H9 (cell line): ENCODE measurements around the gene LRRK1. TPM values are rescaled to one million over a fixed set of nuclear protein-coding genes. Genes with fewer than 3 reads are reported as not detected.
A peak's percentile ranks its signal among the peaks of the same experiment; 100 is the strongest.

Source experiments
- DNase-seq: peaks from one replicate; pipeline ENCODE4 v3.0.0-alpha.2; 2017
- H2AFZ ChIP-seq: one replicate; pipeline ENCODE4 v1.6.1; 2013; ENCODE audit warnings: mild to moderate bottlenecking, low read length, control low read depth, moderate library complexity
- H2AK5ac ChIP-seq: 2 replicates; pipeline ENCODE4 v1.6.1; 2013; ENCODE audit warnings: low read length, control low read depth, mixed read lengths; ENCODE audit not compliant: insufficient read length
- H2BK120ac ChIP-seq: one replicate; pipeline ENCODE4 v1.6.1; 2013; ENCODE audit warnings: low read depth, mild to moderate bottlenecking, low read length, control low read depth, inconsistent platforms; ENCODE audit not compliant: poor library complexity, severe bottlenecking
- H2BK12ac ChIP-seq: 2 replicates; pipeline ENCODE4 v1.6.1; 2013; ENCODE audit warnings: low read length, control low read depth, mixed read lengths, low read depth; ENCODE audit not compliant: insufficient read length
- H2BK15ac ChIP-seq: 2 replicates; pipeline ENCODE4 v1.6.1; 2013; ENCODE audit warnings: low read depth, low read length, control low read depth
- H2BK20ac ChIP-seq: one replicate; pipeline ENCODE4 v1.6.1; 2013; ENCODE audit warnings: low read depth, mild to moderate bottlenecking, low read length, control low read depth, inconsistent platforms; ENCODE audit not compliant: poor library complexity, severe bottlenecking
- H2BK5ac ChIP-seq: 2 replicates; pipeline ENCODE4 v1.6.1; 2013; ENCODE audit warnings: low read length, control low read depth, mixed read lengths; ENCODE audit not compliant: insufficient read length
- H3K14ac ChIP-seq: 2 replicates; pipeline ENCODE4 v1.6.1; 2013; ENCODE audit warnings: low read length, control low read depth; ENCODE audit not compliant: insufficient read depth
- H3K18ac ChIP-seq: 2 replicates; pipeline ENCODE4 v1.6.1; 2013; ENCODE audit warnings: low read depth, mild to moderate bottlenecking, mixed read lengths, low read length, control low read depth; ENCODE audit not compliant: insufficient read length
- H3K23ac ChIP-seq: 2 replicates; pipeline ENCODE4 v1.6.1; 2013; ENCODE audit warnings: low read length, control low read depth, mixed read lengths, low read depth; ENCODE audit not compliant: insufficient read length
- H3K23me2 ChIP-seq: 2 replicates; pipeline ENCODE4 v1.6.1; 2013; ENCODE audit warnings: low read depth, mild to moderate bottlenecking, mixed read lengths, low read length, control low read depth; ENCODE audit not compliant: insufficient read length, poor library complexity, severe bottlenecking
- H3K27ac ChIP-seq: 2 replicates; pipeline ENCODE4 v1.5.1; 2013; ENCODE audit warnings: low read length, control low read depth, mixed read lengths, low read depth; ENCODE audit not compliant: insufficient read length
- H3K27me3 ChIP-seq: 2 replicates; pipeline ENCODE4 v1.6.1; 2013; ENCODE audit warnings: low read length, control low read depth, inconsistent platforms; ENCODE audit not compliant: insufficient read depth
- H3K4ac ChIP-seq: 2 replicates; pipeline ENCODE4 v1.6.1; 2013; ENCODE audit warnings: low read depth, mild to moderate bottlenecking, control low read depth, inconsistent platforms, low read length, moderate library complexity
- H3K4me1 ChIP-seq: 2 replicates; pipeline ENCODE4 v1.6.1; 2013; ENCODE audit warnings: low read length, control low read depth, inconsistent platforms; ENCODE audit not compliant: insufficient read depth
- H3K4me2 ChIP-seq: 2 replicates; pipeline ENCODE4 v1.6.1; 2013; ENCODE audit warnings: low read length, control low read depth, mixed read lengths; ENCODE audit not compliant: insufficient read length, insufficient read depth
- H3K56ac ChIP-seq: 2 replicates; pipeline ENCODE4 v1.6.1; 2013; ENCODE audit warnings: low read depth, mild to moderate bottlenecking, mixed read lengths, low read length, control low read depth; ENCODE audit not compliant: insufficient read length
- H3K79me1 ChIP-seq: 2 replicates; pipeline ENCODE4 v1.6.1; 2013; ENCODE audit warnings: low read depth, mild to moderate bottlenecking, moderate library complexity, low read length, control low read depth, inconsistent platforms; ENCODE audit not compliant: insufficient read depth, poor library complexity, severe bottlenecking
- H3K79me2 ChIP-seq: 2 replicates; pipeline ENCODE4 v1.6.1; 2013; ENCODE audit warnings: low read length, control low read depth, inconsistent platforms; ENCODE audit not compliant: insufficient read depth
- H3K9ac ChIP-seq: 2 replicates; pipeline ENCODE4 v1.6.1; 2013; ENCODE audit warnings: low read length, control low read depth, mixed read lengths; ENCODE audit not compliant: insufficient read length; ENCODE audit errors: extremely low read depth
- H3K9me3 ChIP-seq: one replicate; pipeline ENCODE4 v1.6.1; 2013; ENCODE audit warnings: low read depth, low read length, inconsistent platforms; ENCODE audit not compliant: control insufficient read depth
- H3T11ph ChIP-seq: one replicate; pipeline ENCODE4 v1.6.1; 2013; ENCODE audit warnings: mild to moderate bottlenecking, low read length, control low read depth, inconsistent platforms
- H4K20me1 ChIP-seq: one replicate; pipeline ENCODE4 v1.6.1; 2013; ENCODE audit not compliant: control insufficient read depth, insufficient read length, insufficient read depth
- H4K5ac ChIP-seq: 2 replicates; pipeline ENCODE4 v1.6.1; 2013; ENCODE audit warnings: low read depth, mild to moderate bottlenecking, mixed read lengths, low read length, control low read depth; ENCODE audit not compliant: insufficient read length
- H4K8ac ChIP-seq: replicated peaks from 2 replicates; pipeline ENCODE4 v1.6.1; 2013; ENCODE audit warnings: low read length, control low read depth, mixed read lengths, low read depth; ENCODE audit not compliant: insufficient read length
- H4K91ac ChIP-seq: 2 replicates; pipeline ENCODE4 v1.6.1; 2013; ENCODE audit warnings: low read depth, mild to moderate bottlenecking, moderate library complexity, mixed read lengths, low read length, control low read depth; ENCODE audit not compliant: insufficient read length
- H3K27ac Mint-ChIP-seq, 3 experiments: 2 replicates in 2 of 3; 3 replicates in 1 of 3; pipeline ENCODE4 v1.8.0; 2020 to 2021; ENCODE audit warnings: mixed read lengths in 3 of 3, mild to moderate bottlenecking in 1 of 3, moderate library complexity in 1 of 3
- H3K27me3 Mint-ChIP-seq: 2 replicates; pipeline ENCODE4 v1.8.0; 2021; ENCODE audit warnings: low read depth, mild to moderate bottlenecking, moderate library complexity, mixed read lengths
- H3K36me3 Mint-ChIP-seq, 3 experiments: 2 replicates in 2 of 3; 3 replicates in 1 of 3; pipeline ENCODE4 v1.8.0; 2020 to 2021; ENCODE audit warnings: low read depth in 3 of 3, mixed read lengths in 3 of 3; ENCODE audit not compliant: insufficient read depth in 1 of 3
- H3K4me1 Mint-ChIP-seq, 2 experiments: 2 replicates each; pipeline ENCODE4 v1.8.0; 2020; ENCODE audit warnings: mixed read lengths in 2 of 2
- H3K4me3 Mint-ChIP-seq, 2 experiments: 2 replicates in 1 of 2; 3 replicates in 1 of 2; pipeline ENCODE4 v1.8.0; 2020 to 2021; ENCODE audit warnings: mild to moderate bottlenecking in 2 of 2, mixed read lengths in 2 of 2, moderate library complexity in 1 of 2
- H3K9me3 Mint-ChIP-seq, 2 experiments: 2 replicates in 1 of 2; 3 replicates in 1 of 2; pipeline ENCODE4 v1.8.0; 2020; ENCODE audit warnings: mild to moderate bottlenecking in 2 of 2, mixed read lengths in 2 of 2, moderate library complexity in 1 of 2
- WGBS: extraction: QIAGEN DNeasy Blood & Tissue Kit; methylation state at CpG from one replicate; pipeline ENCODE4 v1.1.7; 2013; ENCODE audit warnings: missing lambda C conversion rate, low lambda C conversion rate, mixed read lengths; ENCODE audit not compliant: insufficient read length; ENCODE audit errors: extremely low coverage; 5-methylcytosine and 5-hydroxymethylcytosine counted together
- total RNA-seq: library from RNA; stranded (reverse); gene quantifications from 2 replicates; pipeline ENCODE4 v1.2.1, GENCODE V29; 2021
- TF ChIP-seq, protein P1 (sequence below): fragments of 200-600 bp; sonication (generic); conservative IDR thresholded peaks from 3 replicates; pipeline ENCODE4 v1.8.0; 2021; ENCODE audit warnings: antibody characterized with exemption, mild to moderate bottlenecking

The LRRK1 gene
- total RNA-seq, 1 experiment from 2014 or later, result 4.0 TPM

DNA sequence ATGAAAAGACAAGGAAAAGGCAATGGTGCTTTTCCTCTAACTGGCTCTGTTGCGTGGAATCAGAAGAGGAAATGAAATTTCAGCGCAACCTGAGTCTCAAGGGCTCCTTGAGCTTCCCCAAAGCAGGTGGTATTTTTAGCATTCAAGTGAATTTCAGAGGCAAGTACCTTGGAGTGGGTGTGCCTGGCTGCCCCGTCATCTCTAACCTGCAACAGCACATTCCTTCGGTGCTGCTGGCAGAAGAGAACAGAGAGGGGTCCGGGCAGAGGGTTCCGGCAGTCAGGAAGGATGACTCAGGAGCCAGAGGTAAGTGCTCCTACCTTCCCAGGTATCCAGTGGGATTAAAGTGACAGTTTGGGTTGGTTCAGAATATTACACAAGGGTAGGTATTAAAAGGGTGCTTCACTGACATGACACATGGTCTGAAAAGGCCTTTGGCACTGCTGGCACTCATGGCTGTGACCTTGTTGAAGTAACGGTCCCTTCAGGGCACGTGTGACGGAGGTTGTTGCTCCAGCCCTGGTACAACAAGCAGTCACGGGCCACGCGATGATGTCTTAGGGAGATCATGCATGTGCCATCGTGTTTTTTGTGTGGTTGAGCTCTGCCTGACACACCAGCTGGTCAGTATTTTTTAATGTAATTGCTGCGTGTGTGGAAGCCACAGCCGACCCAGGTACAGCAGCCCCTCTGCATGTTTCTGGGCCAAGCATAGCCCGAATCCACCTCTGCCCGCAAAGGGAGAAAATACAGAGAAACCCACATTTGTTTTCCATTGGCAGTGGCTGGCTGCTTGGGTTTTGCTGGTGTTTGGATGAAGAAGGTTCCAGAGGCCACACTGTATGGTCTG, 75.7 kb downstream of the LRRK1 start:
- Mint-ChIP-seq H3K9me3 (no peaks in the 10 kb centered on the region; a peak in 1 of 5 replicates), H3K27ac (no peak overlapping the region), H3K4me3 (no peak overlapping the region), H3K27me3 (peaks cover 2% of the 10 kb centered on the region), H3K36me3 (no peaks in the 10 kb centered on the region), H3K4me1 (peaks cover 7 to 14% of the 10 kb centered on the region in 2 experiments)
- H3K79me2 ChIP-seq, result no peaks in the 10 kb centered on the region
- no peak overlapping the region for H2AFZ ChIP-seq
- H3T11ph ChIP-seq, result no peak overlapping the region
- H4K91ac ChIP-seq, result no peak overlapping the region
- no peak overlapping the region for H2BK15ac ChIP-seq
- H3K14ac ChIP-seq, result peak overlapping the region; percentile 34; the same call in 1 of the 2 replicates
- no peaks in the 10 kb centered on the region for H3K79me1 ChIP-seq
- H3K4ac ChIP-seq, result no peak overlapping the region
- H3K9me3 ChIP-seq, result no peaks in the 10 kb centered on the region
- H2BK12ac ChIP-seq, result no peak overlapping the region
- no peak overlapping the region for H3K56ac ChIP-seq
- WGBS, result no CpG with 5 or more reads among the region's 17 CpGs
- no peak overlapping the region for H4K5ac ChIP-seq
- H3K4me1 ChIP-seq, result no peaks in the 10 kb centered on the region; the same call in 1 of the 2 replicates
- no peak overlapping the region for H2BK20ac ChIP-seq
- no peaks in the 10 kb centered on the region for H3K23me2 ChIP-seq
- no peak overlapping the region for H3K4me2 ChIP-seq
- H2BK120ac ChIP-seq, result no peak overlapping the region
- no peak overlapping the region for H2BK5ac ChIP-seq
- no peak overlapping the region for H3K9ac ChIP-seq
- no peaks in the 10 kb centered on the region for H4K20me1 ChIP-seq
- H3K18ac ChIP-seq, result no peak overlapping the region
- no peak overlapping the region for H2AK5ac ChIP-seq
- TF ChIP-seq, protein P1, sequence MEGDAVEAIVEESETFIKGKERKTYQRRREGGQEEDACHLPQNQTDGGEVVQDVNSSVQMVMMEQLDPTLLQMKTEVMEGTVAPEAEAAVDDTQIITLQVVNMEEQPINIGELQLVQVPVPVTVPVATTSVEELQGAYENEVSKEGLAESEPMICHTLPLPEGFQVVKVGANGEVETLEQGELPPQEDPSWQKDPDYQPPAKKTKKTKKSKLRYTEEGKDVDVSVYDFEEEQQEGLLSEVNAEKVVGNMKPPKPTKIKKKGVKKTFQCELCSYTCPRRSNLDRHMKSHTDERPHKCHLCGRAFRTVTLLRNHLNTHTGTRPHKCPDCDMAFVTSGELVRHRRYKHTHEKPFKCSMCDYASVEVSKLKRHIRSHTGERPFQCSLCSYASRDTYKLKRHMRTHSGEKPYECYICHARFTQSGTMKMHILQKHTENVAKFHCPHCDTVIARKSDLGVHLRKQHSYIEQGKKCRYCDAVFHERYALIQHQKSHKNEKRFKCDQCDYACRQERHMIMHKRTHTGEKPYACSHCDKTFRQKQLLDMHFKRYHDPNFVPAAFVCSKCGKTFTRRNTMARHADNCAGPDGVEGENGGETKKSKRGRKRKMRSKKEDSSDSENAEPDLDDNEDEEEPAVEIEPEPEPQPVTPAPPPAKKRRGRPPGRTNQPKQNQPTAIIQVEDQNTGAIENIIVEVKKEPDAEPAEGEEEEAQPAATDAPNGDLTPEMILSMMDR, result no peak
- no peak overlapping the region for H3K27ac ChIP-seq
- DNase-seq, result peak; percentile 53
- H3K27me3 ChIP-seq, result no peaks in the 10 kb centered on the region
- no peak overlapping the region for H4K8ac ChIP-seq
- H3K23ac ChIP-seq, result no peak overlapping the region
